Activated CD8-positive, alpha-beta memory T cell treated with anti-CD3 and anti-CD28 coated beads, Interleukin-2, amount 50 U/mL, for 1 hour (primary cell): ENCODE measurements around the gene MCF2L.

Source experiments
- DNase-seq: peaks from one replicate; pipeline ENCODE4 v3.0.0-alpha.2; 2020; ENCODE audit errors: extremely low read depth

MCF2L gene

GRCh38 chr13:113125506-113126264, 156.7 kb downstream of the MCF2L start:
- DNase-seq: no peak

- no peak for DNase-seq
These were observed 157.5 kb downstream of the MCF2L start for GRCh38 chr13:113126265-113127150.

GRCh38 chr13:113129480-113129879, 160.5 kb downstream of the MCF2L start:
- DNase-seq: no peak

- DNase-seq: no peak
These were observed 161.1 kb downstream of the MCF2L start for GRCh38 chr13:113129921-113130750.

- no peak for DNase-seq
These were observed 166.3 kb downstream of the MCF2L start for GRCh38 chr13:113135281-113135760.

- DNase-seq: no peak
These were observed 168.8 kb downstream of the MCF2L start for GRCh38 chr13:113137691-113138298.

- DNase-seq: no peak
These were observed 170.0 kb downstream of the MCF2L start for GRCh38 chr13:113138792-113139551.

GRCh38 chr13:113139577-113139976, 170.6 kb downstream of the MCF2L start:
- no peak for DNase-seq

GRCh38 chr13:113140677-113141600, 171.9 kb downstream of the MCF2L start:
- DNase-seq: no peak

- no peak for DNase-seq
These were observed 172.6 kb downstream of the MCF2L start for GRCh38 chr13:113141601-113141970.

- DNase-seq: no peak
These were observed 173.9 kb downstream of the MCF2L start for GRCh38 chr13:113142876-113143275.

- no peak for DNase-seq
These were observed 174.6 kb downstream of the MCF2L start for GRCh38 chr13:113143466-113144254.

GRCh38 chr13:113144255-113144629, 175.2 kb downstream of the MCF2L start:
- no peak for DNase-seq

- DNase-seq: no peak
These were observed 176.5 kb downstream of the MCF2L start for GRCh38 chr13:113145496-113145895.

- DNase-seq: no peak
These were observed 177.0 kb downstream of the MCF2L start for GRCh38 chr13:113145911-113146598.

GRCh38 chr13:113146750-113147149, 177.7 kb downstream of the MCF2L start:
- no peak for DNase-seq

- DNase-seq: no peak
These were observed 178.2 kb downstream of the MCF2L start for GRCh38 chr13:113147206-113147605.

GRCh38 chr13:113148407-113148806, 179.4 kb downstream of the MCF2L start:
- no peak for DNase-seq
